MM.1S (cell line): ENCODE data around the gene FAM241A.

Experiments
- CTCF ChIP-seq: fragments of 300-600 bp; sonication (generic); IDR thresholded peaks from 2 replicates; pipeline ENCODE4 v1.5.1; 2016; ENCODE audit warnings: antibody characterized with exemption, low read length, mixed read lengths
- EZH2 ChIP-seq: fragments of 300-600 bp; sonication (generic); optimal IDR thresholded peaks from 2 replicates; pipeline ENCODE3; 2017; ENCODE audit warnings: low read depth, mild to moderate bottlenecking, antibody characterized with exemption, low read length, mixed read lengths
- EZH2phosphoT487 ChIP-seq: fragments of 300-600 bp; sonication (generic); IDR thresholded peaks from 2 replicates; pipeline ENCODE4 v1.6.1; 2018; ENCODE audit warnings: antibody characterized with exemption, low read length

- TF ChIP-seq CTCF (no peak), EZH2phosphoT487 (no peak), EZH2 (no peak)
Measured at GRCh38 chr4:112146502-112146813, 1.2 kb downstream of the FAM241A start.
